Smooth muscle cell (in vitro differentiated cells): ENCODE data around the gene ZNF648. TPM values are rescaled to one million over a fixed set of nuclear protein-coding genes. Genes with fewer than 3 reads are reported as not detected.

Experiments used
- DNase-seq: peaks from one replicate; lab custom pipeline; 2025; ENCODE audit not compliant: unreplicated experiment; lab: John Stamatoyannopoulos, UW
- H2AFZ ChIP-seq: fragments of 200-600 bp; sonication (generic); 2 replicates; pipeline ENCODE4 v1.6.0; 2016; ENCODE audit warnings: antibody characterized with exemption, low read depth, mild to moderate bottlenecking
- H3F3A ChIP-seq: fragments of 200-600 bp; sonication (generic); 2 replicates; pipeline ENCODE4 v1.6.0; 2017; ENCODE audit warnings: antibody characterized with exemption, low read depth
- H3K27ac ChIP-seq: fragments of 200-600 bp; sonication (generic); 2 replicates; pipeline ENCODE4 v1.5.1; 2016; ENCODE audit warnings: low read depth, mild to moderate bottlenecking
- H3K27me3 ChIP-seq: fragments of 200-600 bp; sonication (generic); 2 replicates; pipeline ENCODE4 v1.6.1; 2016; ENCODE audit warnings: low read depth, mild to moderate bottlenecking
- H3K36me3 ChIP-seq: fragments of 200-600 bp; sonication (generic); 2 replicates; pipeline ENCODE4 v1.5.1; 2016; ENCODE audit warnings: low read depth
- H3K4me1 ChIP-seq: fragments of 200-600 bp; sonication (generic); 2 replicates; pipeline ENCODE4 v1.5.1; 2016; ENCODE audit warnings: low read depth
- H3K4me2 ChIP-seq: fragments of 200-600 bp; sonication (generic); 2 replicates; pipeline ENCODE4 v1.6.0; 2016; ENCODE audit warnings: mild to moderate bottlenecking
- H3K4me3 ChIP-seq: fragments of 200-600 bp; sonication (generic); 2 replicates; pipeline ENCODE4 v1.5.1; 2016; ENCODE audit warnings: mild to moderate bottlenecking
- H3K79me2 ChIP-seq: fragments of 200-600 bp; sonication (generic); 2 replicates; pipeline ENCODE4 v1.6.0; 2016; ENCODE audit warnings: low read depth, mild to moderate bottlenecking
- H3K9ac ChIP-seq: fragments of 200-600 bp; sonication (generic); 2 replicates; pipeline ENCODE4 v1.6.0; 2016; ENCODE audit warnings: low read depth
- H3K9me3 ChIP-seq: fragments of 200-600 bp; sonication (generic); replicated peaks from 2 replicates; pipeline ENCODE4 v1.5.1; 2016; ENCODE audit warnings: low read depth
- H4K20me1 ChIP-seq: fragments of 200-600 bp; sonication (generic); 2 replicates; pipeline ENCODE4 v1.6.0; 2016; ENCODE audit warnings: low read depth
- CTCF ChIP-seq: fragments of 200-600 bp; sonication (generic); IDR thresholded peaks from 2 replicates; pipeline ENCODE4 v1.5.1; 2017; ENCODE audit warnings: borderline replicate concordance, mild to moderate bottlenecking, antibody characterized with exemption; ENCODE audit not compliant: insufficient read depth, poor library complexity, severe bottlenecking
- WGBS: methylation state at CpG from one replicate; pipeline ENCODE4 v1.1.7; 2016; ENCODE audit warnings: low lambda C conversion rate; 5-methylcytosine and 5-hydroxymethylcytosine counted together
- polyA plus RNA-seq: library from polyadenylated mRNA; unstranded; fragments of >200 nt; fragmentation: Nextera tagmentation; extraction: Ambion mirVana; gene quantifications from 2 replicates; pipeline ENCODE4 v1.2.1, GENCODE V29; 2016
- total RNA-seq: library from RNA; depleted of rRNA; stranded (reverse); fragments of >200 nt; gene quantifications from 2 replicates; pipeline ENCODE4 v1.2.3, GENCODE V29; 2014

Gene ZNF648
- total and polyA plus RNA-seq, 2 experiments from 2014 or later = not detected

- Histone ChIP-seq H3K4me2 (no peak overlapping the region), H3K79me2 (no peaks in the 10 kb centered on the region), H4K20me1 (no peaks in the 10 kb centered on the region), H3K9ac (no peak overlapping the region), H2AFZ (no peak overlapping the region), H3K4me3 (no peak overlapping the region), H3K36me3 (no peaks in the 10 kb centered on the region), H3K27me3 (peaks cover 5% of the 10 kb centered on the region), H3K9me3 (no peaks in the 10 kb centered on the region), H3K27ac (no peak overlapping the region), H3K4me1 (no peaks in the 10 kb centered on the region), H3F3A (no peaks in the 10 kb centered on the region)
- TF ChIP-seq CTCF = peak; percentile 71
- WGBS = 16% methylated on average over 10 of the region's 12 CpGs
- no peak for DNase-seq
Measured at GRCh38 chr1:182069028-182069466, 7.5 kb upstream of the ZNF648 start.

GRCh38 chr1:182066934-182067333 is 5.4 kb upstream of the ZNF648 start:
- 84% methylated on average over 4 of the region's 4 CpGs for WGBS
- H3K9ac ChIP-seq = no peak overlapping the region
- H3K79me2 ChIP-seq = no peaks in the 10 kb centered on the region
- H3K27me3 ChIP-seq = no peaks in the 10 kb centered on the region
- no peak overlapping the region for H3K4me2 ChIP-seq
- no peaks in the 10 kb centered on the region for H3K9me3 ChIP-seq
- no peak overlapping the region for H3K4me3 ChIP-seq
- TF ChIP-seq CTCF = no peak
- H3K27ac ChIP-seq = no peak overlapping the region
- no peaks in the 10 kb centered on the region for H3F3A ChIP-seq
- no peaks in the 10 kb centered on the region for H3K36me3 ChIP-seq
- H4K20me1 ChIP-seq = no peaks in the 10 kb centered on the region
- no peak overlapping the region for H2AFZ ChIP-seq
- no peaks in the 10 kb centered on the region for H3K4me1 ChIP-seq
- DNase-seq = no peak

GRCh38 chr1:182065126-182065845 is 3.8 kb upstream of the ZNF648 start:
- H3K4me1 ChIP-seq = no peaks in the 10 kb centered on the region
- H3K27me3 ChIP-seq = no peaks in the 10 kb centered on the region
- no peak overlapping the region for H3K4me3 ChIP-seq
- H3K4me2 ChIP-seq = no peak overlapping the region
- no peak overlapping the region for H3K27ac ChIP-seq
- H4K20me1 ChIP-seq = no peaks in the 10 kb centered on the region
- WGBS = 89% methylated on average over 5 of the region's 5 CpGs
- TF ChIP-seq CTCF = no peak
- no peaks in the 10 kb centered on the region for H3K36me3 ChIP-seq
- H3K79me2 ChIP-seq = no peaks in the 10 kb centered on the region
- no peaks in the 10 kb centered on the region for H3F3A ChIP-seq
- no peak overlapping the region for H2AFZ ChIP-seq
- no peak overlapping the region for H3K9ac ChIP-seq
- no peak for DNase-seq
- no peaks in the 10 kb centered on the region for H3K9me3 ChIP-seq

GRCh38 chr1:182064611-182065010 is 3.1 kb upstream of the ZNF648 start:
- Histone ChIP-seq H3K27me3 (no peaks in the 10 kb centered on the region), H2AFZ (no peak overlapping the region), H3K4me1 (no peaks in the 10 kb centered on the region), H3K27ac (no peak overlapping the region), H3K4me3 (no peak overlapping the region), H3F3A (no peaks in the 10 kb centered on the region), H3K4me2 (no peak overlapping the region), H3K9ac (no peak overlapping the region), H3K9me3 (no peaks in the 10 kb centered on the region), H3K36me3 (no peaks in the 10 kb centered on the region), H3K79me2 (no peaks in the 10 kb centered on the region), H4K20me1 (no peaks in the 10 kb centered on the region)
- DNase-seq = no peak
- TF ChIP-seq CTCF = no peak
- 88% methylated on average over 3 of the region's 3 CpGs for WGBS
